HG02759 (cell line): ENCODE results near the gene TMEM125.

Experiments
- ATAC-seq: cut with Tn5 transposase; IDR thresholded peaks from one replicate; pipeline ENCODE4 v1.9.1; 2021; ENCODE audit warnings: mild to moderate bottlenecking, moderate library complexity; ENCODE audit not compliant: unreplicated experiment

TMEM125 gene

GRCh38 chr1:43288785-43289706 is 19.3 kb downstream of the TMEM125 start:
- ATAC-seq: no peak

GRCh38 chr1:43292216-43292615 is 22.4 kb downstream of the TMEM125 start:
- ATAC-seq: no peak

GRCh38 chr1:43292679-43293078 is 22.9 kb downstream of the TMEM125 start:
- no peak for ATAC-seq

- ATAC-seq: no peak
These were observed 23.4 kb downstream of the TMEM125 start for GRCh38 chr1:43293176-43293575.

- no peak for ATAC-seq
These were observed 24.3 kb downstream of the TMEM125 start for GRCh38 chr1:43293896-43294760.

- no peak for ATAC-seq
These were observed 25.0 kb downstream of the TMEM125 start for GRCh38 chr1:43294761-43295160.

- no peak for ATAC-seq
These were observed 26.4 kb downstream of the TMEM125 start for GRCh38 chr1:43296207-43296606.

- no peak for ATAC-seq
These were observed 28.3 kb downstream of the TMEM125 start for GRCh38 chr1:43298055-43298454.

- no peak for ATAC-seq
These were observed 29.3 kb downstream of the TMEM125 start for GRCh38 chr1:43299101-43299500.

GRCh38 chr1:43300378-43301094 is 30.8 kb downstream of the TMEM125 start, which contains the start of gene TIE1:
Gene TIE1 (plus strand): TSS chr1:43300982. CDS start chr1:43301072, 90 bp downstream.
- no peak for ATAC-seq

GRCh38 chr1:43302201-43302600 is 32.4 kb downstream of the TMEM125 start:
- no peak for ATAC-seq

- ATAC-seq: no peak
These were observed 33.1 kb downstream of the TMEM125 start for GRCh38 chr1:43302721-43303470.

- ATAC-seq: no peak
These were observed 33.9 kb downstream of the TMEM125 start for GRCh38 chr1:43303471-43304313.

- ATAC-seq: no peak
These were observed 34.5 kb downstream of the TMEM125 start for GRCh38 chr1:43304314-43304681.

GRCh38 chr1:43304771-43305300 is 35.1 kb downstream of the TMEM125 start:
- ATAC-seq: no peak

- no peak for ATAC-seq
These were observed 35.7 kb downstream of the TMEM125 start for GRCh38 chr1:43305461-43305860.

- ATAC-seq: no peak
These were observed 36.3 kb downstream of the TMEM125 start for GRCh38 chr1:43305926-43306687.

GRCh38 chr1:43306688-43307457 is 37.1 kb downstream of the TMEM125 start:
- ATAC-seq: no peak
